GM19351 (cell line): ENCODE measurements around the gene LAYN.

Experiments used
- ATAC-seq: cut with Tn5 transposase; IDR thresholded peaks from one replicate; pipeline ENCODE4 v1.9.1; 2021; ENCODE audit warnings: mild to moderate bottlenecking, moderate library complexity; ENCODE audit not compliant: unreplicated experiment

LAYN gene

DNA sequence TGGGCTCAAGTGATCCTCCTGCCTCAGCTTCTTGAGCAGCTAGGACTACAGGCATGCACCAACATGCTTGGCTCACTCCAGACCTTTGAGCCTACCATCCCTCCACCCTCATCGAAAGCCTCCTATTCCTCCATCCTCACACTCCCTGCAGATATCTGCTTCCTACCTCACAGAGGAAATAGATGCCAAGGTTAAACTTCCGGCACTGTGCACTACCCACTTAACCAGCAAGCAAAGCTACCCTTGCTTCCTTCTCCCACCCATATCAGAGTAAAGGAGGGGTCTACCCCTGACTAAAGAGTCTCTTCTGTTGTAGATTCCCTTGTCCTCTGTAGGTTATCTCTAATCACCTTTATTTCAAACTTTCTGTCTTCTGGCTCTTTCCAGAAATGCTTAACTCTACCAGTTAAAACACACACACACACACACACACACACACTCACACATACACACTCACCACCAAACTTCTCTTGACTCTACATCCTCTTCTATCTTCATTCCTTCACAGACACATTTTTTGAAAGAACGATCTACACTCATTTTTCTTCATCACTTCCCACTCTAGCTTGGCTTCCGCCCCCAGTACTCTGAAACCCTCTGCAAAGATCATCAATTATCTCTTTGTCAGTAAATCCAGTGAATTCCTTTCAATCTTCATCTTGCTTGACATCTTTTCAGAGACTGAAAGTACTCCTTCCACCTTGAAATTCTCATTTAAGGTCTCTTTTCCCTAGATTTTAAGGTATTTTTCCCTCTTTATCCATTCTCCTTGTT, 50.9 kb downstream of the LAYN start:
- no peak for ATAC-seq

DNA sequence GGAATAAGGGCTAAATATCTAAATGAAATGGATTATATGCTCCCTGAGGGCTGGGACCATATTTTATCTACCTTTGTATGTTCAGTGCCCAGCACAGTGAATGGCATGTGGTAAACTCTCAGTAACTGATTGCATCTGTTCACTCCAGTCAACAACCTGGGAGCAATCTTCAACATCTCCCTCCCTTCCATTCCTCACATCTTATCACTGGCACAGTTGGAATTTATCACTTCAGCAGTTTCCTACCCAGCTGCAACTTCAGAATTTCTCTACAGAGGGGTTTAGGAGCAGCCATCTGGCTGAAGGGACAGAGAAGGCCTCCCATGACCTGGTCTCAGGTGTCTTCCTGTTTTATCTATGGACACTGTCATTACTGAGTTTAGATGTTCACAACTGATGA, 52.0 kb downstream of the LAYN start:
- ATAC-seq, result no peak

DNA sequence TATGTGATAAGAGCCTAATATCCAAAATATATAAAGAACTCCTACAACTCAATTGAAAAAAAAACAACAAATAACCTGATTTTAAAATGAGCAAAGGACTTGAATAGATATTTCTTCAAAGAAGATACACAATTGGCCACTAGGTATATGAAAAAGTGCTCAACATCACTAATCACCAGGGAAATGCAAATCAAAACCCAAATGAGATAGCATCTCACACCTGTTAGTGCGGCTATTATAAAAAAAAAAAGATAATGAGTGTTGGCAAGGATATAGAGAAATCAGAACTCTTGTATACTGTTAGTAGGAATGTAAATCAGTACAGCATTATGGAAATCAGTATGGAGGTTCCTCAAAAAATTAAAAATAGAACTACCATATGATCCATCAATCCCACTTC, 55.8 kb downstream of the LAYN start:
- no peak for ATAC-seq

DNA sequence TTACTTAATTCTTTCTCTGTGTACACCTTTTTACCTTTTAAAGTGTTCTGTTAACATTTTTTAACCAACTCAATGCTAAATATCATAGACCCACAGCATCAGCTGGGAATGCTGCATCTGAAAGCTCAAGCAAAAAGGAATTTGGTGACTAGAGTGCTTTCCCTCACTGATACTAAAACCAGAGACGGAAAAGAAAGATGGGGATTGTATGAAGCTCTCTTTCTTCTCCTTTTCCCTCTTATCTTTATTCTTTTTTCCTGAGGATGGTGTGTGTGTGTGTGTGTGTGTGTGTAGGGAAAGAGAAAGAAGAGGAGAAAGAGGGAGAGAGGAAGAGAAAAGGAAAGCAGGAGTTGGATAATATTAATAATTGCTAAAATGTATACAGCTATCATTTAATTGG, 57.6 kb downstream of the LAYN start:
- no peak for ATAC-seq

DNA sequence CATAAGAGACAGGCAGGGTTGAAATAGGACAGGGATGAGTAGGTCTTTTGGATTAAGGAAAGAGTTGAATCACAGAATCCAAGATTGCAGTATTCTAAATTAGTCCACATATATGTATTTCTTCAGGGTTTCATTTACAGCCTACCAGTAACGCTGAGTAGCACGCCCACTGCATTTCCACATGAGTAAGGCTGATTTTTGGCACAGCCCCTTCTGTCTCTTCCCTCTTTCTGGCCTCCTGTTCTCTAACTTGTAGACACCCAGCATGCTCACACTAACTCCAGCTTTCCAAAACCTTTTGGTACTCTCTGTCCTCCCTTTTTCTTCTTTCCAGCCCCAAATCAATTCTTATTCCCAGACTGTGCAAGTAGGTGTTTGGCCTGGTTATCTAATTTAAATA, 58.0 kb downstream of the LAYN start:
- ATAC-seq, result no peak

DNA sequence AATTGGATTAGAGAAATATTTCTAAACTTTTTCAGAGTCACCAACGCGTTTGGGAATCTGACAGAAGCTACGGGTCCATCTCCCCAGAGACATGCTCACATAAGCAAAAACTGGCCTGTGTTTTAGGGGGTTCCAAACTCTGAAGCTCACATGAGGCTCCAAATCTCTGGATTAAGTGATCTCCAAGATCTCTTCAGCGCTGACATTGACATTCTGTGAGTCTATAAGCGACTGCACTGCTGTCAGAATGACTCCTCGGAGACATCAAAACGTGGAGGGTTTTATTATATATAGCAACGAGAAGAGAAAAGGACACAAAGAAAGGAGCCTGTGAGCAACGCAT, 61.1 kb downstream of the LAYN start:
- ATAC-seq, result no peak

DNA sequence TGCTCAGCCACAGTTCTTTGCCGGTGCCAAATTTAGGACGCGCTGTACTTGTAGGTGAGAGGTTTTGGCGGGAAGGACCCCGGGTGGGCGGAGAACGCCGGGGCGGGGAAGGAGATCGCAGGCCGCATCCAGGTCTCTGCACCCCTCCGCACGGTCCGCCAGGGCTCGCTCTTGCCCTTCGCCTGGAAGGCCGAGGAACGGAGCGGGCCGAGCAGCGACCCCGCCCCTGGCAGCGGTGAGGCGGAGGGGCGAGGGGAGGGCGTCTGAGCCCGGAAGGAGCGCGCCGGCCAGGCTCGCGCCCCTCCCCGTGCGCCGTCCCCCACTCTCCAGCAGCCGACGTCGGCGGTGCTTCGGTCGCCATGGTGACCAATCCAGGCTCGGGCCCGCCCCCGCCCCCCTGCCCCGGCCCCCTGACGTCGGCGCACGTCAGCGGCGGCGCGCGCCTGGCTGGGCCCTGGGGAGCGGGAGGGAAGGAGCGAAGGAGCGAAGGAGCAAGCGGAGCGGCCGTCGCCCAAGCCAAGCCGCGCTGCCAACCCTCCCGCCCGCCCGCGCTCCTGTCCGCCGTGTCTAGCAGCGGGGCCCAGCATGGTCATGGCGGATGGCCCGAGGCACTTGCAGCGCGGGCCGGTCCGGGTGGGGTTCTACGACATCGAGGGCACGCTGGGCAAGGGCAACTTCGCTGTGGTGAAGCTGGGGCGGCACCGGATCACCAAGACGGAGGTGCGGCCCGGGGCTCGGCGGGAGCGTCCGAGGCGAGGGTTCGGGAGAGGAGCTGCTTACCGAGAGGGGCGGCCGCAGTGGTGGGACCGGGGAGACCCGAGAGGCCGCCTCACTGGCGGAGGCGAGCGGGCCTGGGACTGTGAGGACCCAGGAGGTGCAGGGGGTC, 61.7 kb downstream of the LAYN start, which contains the start of gene SIK2:
Gene SIK2 (plus strand): TSS at position 471 of the 886 bp plus-strand sequence. CDS start 115 bp downstream, at position 586.
- peak; percentile 82 for ATAC-seq

DNA sequence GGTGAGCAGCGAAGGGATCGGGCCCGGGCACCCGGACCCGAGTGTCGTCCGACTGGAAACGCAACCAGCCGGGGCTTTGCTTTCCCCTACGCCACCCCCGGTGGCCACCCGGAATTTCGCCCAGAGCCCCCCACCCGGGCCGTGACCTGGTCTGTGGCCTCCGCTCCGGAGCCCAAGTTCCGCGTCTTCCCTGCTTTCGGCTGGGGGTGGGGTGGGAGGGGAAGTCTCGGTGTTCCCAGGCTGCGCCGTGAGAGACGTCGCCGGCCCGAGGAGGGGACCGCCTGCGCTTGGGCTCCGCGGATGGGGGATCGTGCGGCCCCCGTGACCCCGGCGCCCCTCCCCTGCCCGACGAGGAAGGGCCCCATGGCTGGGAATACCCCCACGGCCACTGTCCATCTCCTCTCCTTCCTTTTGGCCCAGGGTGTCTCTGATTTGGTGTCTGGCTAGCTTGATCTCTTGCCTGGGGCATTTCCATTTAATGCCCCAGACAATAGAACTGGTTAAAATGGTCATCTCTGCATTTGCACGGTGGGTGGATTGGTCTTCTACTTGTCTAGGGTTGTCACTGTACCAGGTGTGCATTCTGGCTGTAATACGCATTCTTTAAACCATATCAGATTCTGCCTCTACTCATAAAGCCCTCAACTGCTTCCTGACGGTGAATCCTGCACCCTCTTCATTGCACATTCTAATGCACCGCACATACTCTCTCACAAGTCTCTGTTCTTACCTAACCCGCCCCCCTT, 62.5 kb downstream of the LAYN start:
- no peak for ATAC-seq

DNA sequence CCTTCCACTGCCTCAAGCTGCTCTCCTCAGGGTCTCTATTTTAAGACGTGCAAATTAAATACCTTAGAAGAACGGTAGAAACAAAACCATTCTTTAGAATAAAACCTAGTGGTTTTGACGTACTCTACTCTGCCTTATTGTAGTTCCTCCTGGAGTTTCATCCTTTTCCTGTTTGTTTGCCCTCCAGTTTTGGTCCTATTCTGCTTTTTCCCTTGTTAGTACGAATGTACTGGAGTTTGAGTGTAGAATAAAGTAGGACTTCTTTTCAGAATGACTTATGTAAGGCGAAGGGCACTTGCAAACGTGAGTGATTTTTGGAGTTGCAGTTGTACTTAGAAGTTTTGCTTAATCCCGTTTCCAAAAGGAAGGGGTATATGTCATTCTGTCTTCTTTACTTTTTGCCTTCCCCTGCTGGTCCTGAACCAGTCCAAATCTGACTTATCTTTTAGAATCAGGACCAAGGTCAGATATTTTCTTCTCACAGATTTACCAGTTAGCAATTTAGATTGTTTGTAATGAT, 63.2 kb downstream of the LAYN start:
- ATAC-seq, result no peak

DNA sequence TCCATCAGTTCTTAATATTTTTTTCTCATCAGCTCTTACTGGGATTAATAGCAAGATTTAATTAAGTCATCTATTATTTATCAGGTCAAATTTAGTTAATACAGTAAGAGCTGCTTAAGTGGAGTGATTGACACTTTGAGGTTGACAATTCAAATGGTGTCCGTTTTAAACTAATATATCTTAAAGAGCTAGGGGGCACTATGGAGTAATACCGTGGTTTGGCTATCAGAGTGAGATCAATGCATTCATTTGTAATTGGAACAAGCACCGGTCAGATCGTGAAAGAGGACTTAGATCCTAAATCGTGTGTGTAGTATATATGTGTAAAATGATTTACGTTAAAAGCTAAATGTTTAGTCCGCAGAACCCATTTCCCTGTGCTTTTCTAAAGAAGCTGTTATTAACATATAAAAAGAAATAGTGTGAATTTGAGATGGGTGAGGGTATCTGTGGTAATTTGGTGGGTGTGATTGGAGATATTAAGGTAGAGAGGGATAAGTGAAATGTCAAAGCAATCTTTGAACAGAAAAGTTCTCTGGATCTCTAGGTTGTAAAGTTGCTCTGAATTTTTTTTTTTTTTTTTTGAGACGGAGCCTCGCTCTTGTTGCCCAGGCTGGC, 64.0 kb downstream of the LAYN start:
- ATAC-seq, result no peak

DNA sequence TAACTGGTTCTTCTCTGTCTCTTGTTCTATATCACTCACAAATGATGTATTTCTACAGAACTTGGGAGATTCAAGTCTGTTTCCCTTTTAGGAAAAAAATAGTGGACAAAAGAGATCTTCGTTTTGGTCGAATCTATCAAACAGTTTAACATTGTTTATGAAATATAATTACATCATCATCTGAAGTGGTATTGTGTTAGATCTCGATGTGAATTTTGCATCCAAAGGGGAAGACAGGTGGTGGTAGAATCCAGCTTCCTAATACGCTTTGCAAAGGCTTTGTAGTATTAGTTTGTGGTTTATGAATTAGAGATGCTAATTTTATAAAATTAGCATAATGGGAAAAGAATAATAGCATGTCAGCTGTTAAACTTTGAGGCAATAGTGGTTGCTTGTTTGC, 65.2 kb downstream of the LAYN start:
- ATAC-seq, result no peak

DNA sequence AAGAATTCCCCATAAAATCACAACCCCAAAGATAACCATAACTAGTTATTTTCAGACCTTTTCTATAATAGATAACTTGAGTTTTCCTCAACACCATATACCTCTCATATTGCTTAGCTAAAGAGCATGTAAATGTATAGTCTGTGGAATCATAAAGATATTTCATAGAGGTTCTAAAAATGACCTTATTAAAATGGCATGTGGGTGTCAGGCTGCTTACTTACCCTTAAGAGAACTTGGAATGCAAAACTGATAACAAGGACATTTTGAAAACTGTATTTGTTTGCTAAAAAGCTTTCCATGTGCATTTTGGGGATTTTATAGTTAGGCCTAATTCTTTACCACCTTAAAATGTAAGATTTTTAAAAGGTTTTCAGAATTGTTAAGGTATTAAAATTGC, 66.5 kb downstream of the LAYN start:
- no peak for ATAC-seq

DNA sequence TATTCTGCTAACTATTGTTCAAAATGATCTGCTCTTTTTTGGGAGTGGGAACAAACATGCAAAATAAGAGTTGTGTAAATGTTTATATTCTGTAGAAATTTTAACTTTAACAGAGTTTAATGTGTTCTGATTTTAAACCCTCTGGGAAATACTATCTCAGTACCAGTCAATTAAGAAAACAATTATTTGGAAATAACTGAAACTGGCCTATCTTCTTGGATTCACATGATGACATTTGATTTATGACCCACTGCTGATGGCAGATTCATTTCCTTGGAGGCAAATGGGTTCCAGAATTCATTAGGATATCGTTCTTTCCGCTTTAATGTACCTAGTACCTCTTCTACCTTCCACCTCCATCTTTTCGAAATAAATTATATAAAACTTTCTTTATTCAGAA, 67.2 kb downstream of the LAYN start:
- ATAC-seq, result no peak
